ENCODE data around the gene SAV1. TPM values are rescaled to one million over a fixed set of nuclear protein-coding genes. Genes with fewer than 3 reads are reported as not detected.

SAV1 gene
- total and polyA plus RNA-seq, 2 of the 8 experiments (the other 6 are each of a cell fraction or from before 2014, with no cell fraction given) = 15.9 to 78.3 TPM

GRCh38 chr14:50670196-50670865, 2.2 kb upstream of the SAV1 start (continued):
- TF ChIP-seq, protein P1, sequence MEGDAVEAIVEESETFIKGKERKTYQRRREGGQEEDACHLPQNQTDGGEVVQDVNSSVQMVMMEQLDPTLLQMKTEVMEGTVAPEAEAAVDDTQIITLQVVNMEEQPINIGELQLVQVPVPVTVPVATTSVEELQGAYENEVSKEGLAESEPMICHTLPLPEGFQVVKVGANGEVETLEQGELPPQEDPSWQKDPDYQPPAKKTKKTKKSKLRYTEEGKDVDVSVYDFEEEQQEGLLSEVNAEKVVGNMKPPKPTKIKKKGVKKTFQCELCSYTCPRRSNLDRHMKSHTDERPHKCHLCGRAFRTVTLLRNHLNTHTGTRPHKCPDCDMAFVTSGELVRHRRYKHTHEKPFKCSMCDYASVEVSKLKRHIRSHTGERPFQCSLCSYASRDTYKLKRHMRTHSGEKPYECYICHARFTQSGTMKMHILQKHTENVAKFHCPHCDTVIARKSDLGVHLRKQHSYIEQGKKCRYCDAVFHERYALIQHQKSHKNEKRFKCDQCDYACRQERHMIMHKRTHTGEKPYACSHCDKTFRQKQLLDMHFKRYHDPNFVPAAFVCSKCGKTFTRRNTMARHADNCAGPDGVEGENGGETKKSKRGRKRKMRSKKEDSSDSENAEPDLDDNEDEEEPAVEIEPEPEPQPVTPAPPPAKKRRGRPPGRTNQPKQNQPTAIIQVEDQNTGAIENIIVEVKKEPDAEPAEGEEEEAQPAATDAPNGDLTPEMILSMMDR (IDR thresholded peaks at IDR 0.05; ENCODE audit: control extremely low read depth in 1 of 3, insufficient read depth in 1 of 3, low read depth in 1 of 3, low read length in 3 of 3) = no peak
- TF ChIP-seq POLR2A (IDR thresholded peaks at IDR 0.05; ENCODE audit: control extremely low read depth in 1 of 2, low read depth in 2 of 2, low read length in 2 of 2) = peak in 1 of 2 experiments; percentile 77; a peak in 2 of 3 replicates

Measured in H1 (cell line).